ENCODE measurements around the gene ARHGAP44.

Gene ARHGAP44

GRCh38 chr17:13003927-13004326, 214.6 kb downstream of the ARHGAP44 start:
- Histone ChIP-seq H3K36me3 (ENCODE audit: control insufficient read depth, insufficient read depth, low read length) (peaks cover 40% of the 10 kb centered on the region), H3K9ac (ENCODE audit: low read length) (no peak overlapping the region), H3K27ac (ENCODE audit: low read depth, low read length) (no peak overlapping the region), H3K4me1 (ENCODE audit: control insufficient read depth, insufficient read depth, low read length) (no peaks in the 10 kb centered on the region), H3K4me3 (ENCODE audit: low read length) (no peak overlapping the region), H3K27me3 (ENCODE audit: control insufficient read depth, insufficient read depth, low read length) (no peaks in the 10 kb centered on the region)

- Histone ChIP-seq H3K36me3 (ENCODE audit: control insufficient read depth, insufficient read depth, low read length) (peaks cover 37% of the 10 kb centered on the region), H3K9ac (ENCODE audit: low read length) (no peak overlapping the region), H3K27me3 (ENCODE audit: control insufficient read depth, insufficient read depth, low read length) (no peaks in the 10 kb centered on the region), H3K27ac (ENCODE audit: low read depth, low read length) (no peak overlapping the region), H3K4me3 (ENCODE audit: low read length) (no peak overlapping the region), H3K4me1 (ENCODE audit: control insufficient read depth, insufficient read depth, low read length) (no peaks in the 10 kb centered on the region)
Observed at GRCh38 chr17:13004336-13004735, 215.0 kb downstream of the ARHGAP44 start.

GRCh38 chr17:13005530-13005929, 216.2 kb downstream of the ARHGAP44 start:
- Histone ChIP-seq H3K36me3 (ENCODE audit: control insufficient read depth, insufficient read depth, low read length) (peaks cover 31% of the 10 kb centered on the region), H3K4me1 (ENCODE audit: control insufficient read depth, insufficient read depth, low read length) (no peaks in the 10 kb centered on the region), H3K27me3 (ENCODE audit: control insufficient read depth, insufficient read depth, low read length) (no peaks in the 10 kb centered on the region), H3K27ac (ENCODE audit: low read depth, low read length) (no peak overlapping the region), H3K9ac (ENCODE audit: low read length) (no peak overlapping the region), H3K4me3 (ENCODE audit: low read length) (no peak overlapping the region)

GRCh38 chr17:13008461-13008860, 219.2 kb downstream of the ARHGAP44 start:
- H3K9ac ChIP-seq (ENCODE audit: low read length), result no peak overlapping the region
- H3K27ac ChIP-seq (ENCODE audit: low read depth, low read length), result no peak overlapping the region
- H3K4me3 ChIP-seq (ENCODE audit: low read length), result no peak overlapping the region
- no peaks in the 10 kb centered on the region for H3K4me1 ChIP-seq (ENCODE audit: control insufficient read depth, insufficient read depth, low read length)
- H3K27me3 ChIP-seq (ENCODE audit: control insufficient read depth, insufficient read depth, low read length), result no peaks in the 10 kb centered on the region
- H3K36me3 ChIP-seq (ENCODE audit: control insufficient read depth, insufficient read depth, low read length), result peaks cover 31% of the 10 kb centered on the region

GRCh38 chr17:13010959-13011358, 221.7 kb downstream of the ARHGAP44 start:
- Histone ChIP-seq H3K4me3 (ENCODE audit: low read length) (no peak overlapping the region), H3K4me1 (ENCODE audit: control insufficient read depth, insufficient read depth, low read length) (no peaks in the 10 kb centered on the region), H3K27ac (ENCODE audit: low read depth, low read length) (no peak overlapping the region), H3K36me3 (ENCODE audit: control insufficient read depth, insufficient read depth, low read length) (peaks cover 18% of the 10 kb centered on the region), H3K9ac (ENCODE audit: low read length) (no peak overlapping the region), H3K27me3 (ENCODE audit: control insufficient read depth, insufficient read depth, low read length) (no peaks in the 10 kb centered on the region)

GRCh38 chr17:13014801-13015200, 225.5 kb downstream of the ARHGAP44 start:
- no peaks in the 10 kb centered on the region for H3K27me3 ChIP-seq (ENCODE audit: control insufficient read depth, insufficient read depth, low read length)
- H3K4me3 ChIP-seq (ENCODE audit: low read length), result no peak overlapping the region
- H3K27ac ChIP-seq (ENCODE audit: low read depth, low read length), result no peak overlapping the region
- H3K9ac ChIP-seq (ENCODE audit: low read length), result no peak overlapping the region
- peaks cover 5% of the 10 kb centered on the region for H3K4me1 ChIP-seq (ENCODE audit: control insufficient read depth, insufficient read depth, low read length)
- peaks cover 18% of the 10 kb centered on the region for H3K36me3 ChIP-seq (ENCODE audit: control insufficient read depth, insufficient read depth, low read length)

- Histone ChIP-seq H3K36me3 (ENCODE audit: control insufficient read depth, insufficient read depth, low read length) (peaks cover 15% of the 10 kb centered on the region), H3K27ac (ENCODE audit: low read depth, low read length) (peak overlapping the region; percentile 68), H3K27me3 (ENCODE audit: control insufficient read depth, insufficient read depth, low read length) (no peaks in the 10 kb centered on the region), H3K9ac (ENCODE audit: low read length) (peak overlapping the region; percentile 81), H3K4me1 (ENCODE audit: control insufficient read depth, insufficient read depth, low read length) (peaks cover 5% of the 10 kb centered on the region), H3K4me3 (ENCODE audit: low read length) (peak overlapping the region; percentile 90)
Observed at GRCh38 chr17:13016881-13017654, 227.8 kb downstream of the ARHGAP44 start.

- peaks cover 5% of the 10 kb centered on the region for H3K4me1 ChIP-seq (ENCODE audit: control insufficient read depth, insufficient read depth, low read length)
- peak within 1 kb of the TSS; percentile 90 for H3K4me3 ChIP-seq (ENCODE audit: low read length)
- peak within 1 kb of the TSS; percentile 68 for H3K27ac ChIP-seq (ENCODE audit: low read depth, low read length)
- H3K27me3 ChIP-seq (ENCODE audit: control insufficient read depth, insufficient read depth, low read length), result no peaks in the 10 kb centered on the region
- peaks cover 7% of the 10 kb centered on the region for H3K36me3 ChIP-seq (ENCODE audit: control insufficient read depth, insufficient read depth, low read length)
- peak within 1 kb of the TSS; percentile 81 for H3K9ac ChIP-seq (ENCODE audit: low read length)
Observed at GRCh38 chr17:13017655-13018459, 228.6 kb downstream of the ARHGAP44 start, which contains the start of gene ELAC2. TSS of gene ELAC2 (minus strand) at chr17:13018027. CDS start at chr17:13017947, 80 bp downstream.

GRCh38 chr17:13024016-13024415, 234.7 kb downstream of the ARHGAP44 start:
- peak overlapping the region; percentile 13 for H3K4me3 ChIP-seq (ENCODE audit: low read length)
- H3K27me3 ChIP-seq (ENCODE audit: control insufficient read depth, insufficient read depth, low read length), result no peaks in the 10 kb centered on the region
- no peaks in the 10 kb centered on the region for H3K36me3 ChIP-seq (ENCODE audit: control insufficient read depth, insufficient read depth, low read length)
- no peak overlapping the region for H3K9ac ChIP-seq (ENCODE audit: low read length)
- H3K27ac ChIP-seq (ENCODE audit: low read depth, low read length), result no peak overlapping the region
- no peaks in the 10 kb centered on the region for H3K4me1 ChIP-seq (ENCODE audit: control insufficient read depth, insufficient read depth, low read length)

- no peak overlapping the region for H3K27ac ChIP-seq (ENCODE audit: low read depth, low read length)
- H3K36me3 ChIP-seq (ENCODE audit: control insufficient read depth, insufficient read depth, low read length), result no peaks in the 10 kb centered on the region
- H3K4me1 ChIP-seq (ENCODE audit: control insufficient read depth, insufficient read depth, low read length), result no peaks in the 10 kb centered on the region
- peak overlapping the region; percentile 47 for H3K4me3 ChIP-seq (ENCODE audit: low read length)
- H3K27me3 ChIP-seq (ENCODE audit: control insufficient read depth, insufficient read depth, low read length), result no peaks in the 10 kb centered on the region
- no peak overlapping the region for H3K9ac ChIP-seq (ENCODE audit: low read length)
Observed at GRCh38 chr17:13024526-13025257, 235.4 kb downstream of the ARHGAP44 start.

- no peak overlapping the region for H3K4me3 ChIP-seq (ENCODE audit: low read length)
- no peak overlapping the region for H3K27ac ChIP-seq (ENCODE audit: low read depth, low read length)
- no peaks in the 10 kb centered on the region for H3K36me3 ChIP-seq (ENCODE audit: control insufficient read depth, insufficient read depth, low read length)
- no peak overlapping the region for H3K9ac ChIP-seq (ENCODE audit: low read length)
- no peaks in the 10 kb centered on the region for H3K27me3 ChIP-seq (ENCODE audit: control insufficient read depth, insufficient read depth, low read length)
- no peaks in the 10 kb centered on the region for H3K4me1 ChIP-seq (ENCODE audit: control insufficient read depth, insufficient read depth, low read length)
Observed at GRCh38 chr17:13025258-13025627, 235.9 kb downstream of the ARHGAP44 start.

- no peaks in the 10 kb centered on the region for H3K36me3 ChIP-seq (ENCODE audit: control insufficient read depth, insufficient read depth, low read length)
- H3K27ac ChIP-seq (ENCODE audit: low read depth, low read length), result no peak overlapping the region
- H3K4me1 ChIP-seq (ENCODE audit: control insufficient read depth, insufficient read depth, low read length), result no peaks in the 10 kb centered on the region
- no peaks in the 10 kb centered on the region for H3K27me3 ChIP-seq (ENCODE audit: control insufficient read depth, insufficient read depth, low read length)
- no peak overlapping the region for H3K9ac ChIP-seq (ENCODE audit: low read length)
- H3K4me3 ChIP-seq (ENCODE audit: low read length), result no peak overlapping the region
Observed at GRCh38 chr17:13025687-13026086, 236.4 kb downstream of the ARHGAP44 start.

Data from rectal smooth muscle tissue (tissue), 1 donor.